ENCODE measurements around the gene NDOR1. TPM values are rescaled to one million over a fixed set of nuclear protein-coding genes. Genes with fewer than 3 reads are reported as not detected.

Gene NDOR1
- total and polyA plus RNA-seq, 2 of the 8 experiments (the other 6 are each of a cell fraction or from before 2014, with no cell fraction given) = 25.7 to 32.3 TPM

DNA sequence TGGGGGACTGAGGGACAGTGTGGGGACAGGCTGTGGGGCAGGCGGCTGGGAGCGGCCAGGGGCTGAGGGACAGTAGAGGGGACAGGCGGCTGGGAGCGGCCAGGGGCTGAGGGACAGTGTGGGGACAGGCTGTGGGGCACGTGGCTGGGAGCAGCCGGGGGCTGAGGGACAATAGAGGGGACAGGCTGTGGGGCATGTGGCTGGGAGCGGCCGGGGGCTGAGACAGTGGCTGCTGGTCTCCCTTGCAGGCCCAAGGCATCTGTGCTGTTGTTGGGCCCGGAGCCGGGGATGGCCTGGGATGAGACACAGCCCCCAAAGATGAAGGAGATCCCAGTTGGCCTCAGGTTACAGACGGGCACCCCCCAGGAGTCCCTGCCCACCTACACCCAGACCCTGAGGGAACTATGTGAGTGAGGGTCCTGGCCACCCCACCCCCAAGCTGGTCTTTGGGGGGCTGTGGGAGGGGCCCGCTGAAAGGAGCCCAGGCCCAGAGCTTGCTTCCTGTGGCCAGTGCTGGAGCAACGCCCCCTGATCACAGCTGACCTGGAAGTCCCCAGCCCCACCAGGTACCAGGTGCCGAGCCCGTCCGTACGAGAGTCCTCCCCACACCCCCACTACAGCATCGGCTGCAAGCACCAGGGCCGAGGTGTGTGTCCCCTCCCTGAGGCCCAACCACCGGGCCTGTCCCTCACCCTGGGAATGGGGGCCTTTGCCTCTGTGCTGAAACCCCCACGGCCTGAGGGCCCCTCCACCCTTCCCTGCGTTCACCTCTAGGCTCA, 46.2 kb downstream of the NDOR1 start (continued):
- TF ChIP-seq CTBP2 (IDR thresholded peaks at IDR 0.05; ENCODE audit: borderline replicate concordance, insufficient read depth, insufficient read length, low read length) = no peak
- no peak for TF ChIP-seq YY1 (IDR thresholded peaks at IDR 0.05; ENCODE audit: low read depth, low read length)
- no peak for TF ChIP-seq KDM4A (IDR thresholded peaks at IDR 0.05; ENCODE audit: low read depth, low read length, severe bottlenecking)
- TF ChIP-seq EZH2 (IDR thresholded peaks at IDR 0.05; ENCODE audit: low read depth, low read length, severe bottlenecking) = no peak

All from H1 (cell line).